ENCODE data around the gene SRGAP1. TPM values are rescaled to one million over a fixed set of nuclear protein-coding genes. Genes with fewer than 3 reads are reported as not detected.

Gene SRGAP1
- 2.0 TPM for total RNA-seq
- long read RNA-seq, full-length matches to known transcripts: 1 of 2 reads
- long read RNA-seq, partial matches to known transcripts: 0 of 2 reads
- long read RNA-seq, other reads (novel, unspliced or antisense): 1 of 2 reads

DNA sequence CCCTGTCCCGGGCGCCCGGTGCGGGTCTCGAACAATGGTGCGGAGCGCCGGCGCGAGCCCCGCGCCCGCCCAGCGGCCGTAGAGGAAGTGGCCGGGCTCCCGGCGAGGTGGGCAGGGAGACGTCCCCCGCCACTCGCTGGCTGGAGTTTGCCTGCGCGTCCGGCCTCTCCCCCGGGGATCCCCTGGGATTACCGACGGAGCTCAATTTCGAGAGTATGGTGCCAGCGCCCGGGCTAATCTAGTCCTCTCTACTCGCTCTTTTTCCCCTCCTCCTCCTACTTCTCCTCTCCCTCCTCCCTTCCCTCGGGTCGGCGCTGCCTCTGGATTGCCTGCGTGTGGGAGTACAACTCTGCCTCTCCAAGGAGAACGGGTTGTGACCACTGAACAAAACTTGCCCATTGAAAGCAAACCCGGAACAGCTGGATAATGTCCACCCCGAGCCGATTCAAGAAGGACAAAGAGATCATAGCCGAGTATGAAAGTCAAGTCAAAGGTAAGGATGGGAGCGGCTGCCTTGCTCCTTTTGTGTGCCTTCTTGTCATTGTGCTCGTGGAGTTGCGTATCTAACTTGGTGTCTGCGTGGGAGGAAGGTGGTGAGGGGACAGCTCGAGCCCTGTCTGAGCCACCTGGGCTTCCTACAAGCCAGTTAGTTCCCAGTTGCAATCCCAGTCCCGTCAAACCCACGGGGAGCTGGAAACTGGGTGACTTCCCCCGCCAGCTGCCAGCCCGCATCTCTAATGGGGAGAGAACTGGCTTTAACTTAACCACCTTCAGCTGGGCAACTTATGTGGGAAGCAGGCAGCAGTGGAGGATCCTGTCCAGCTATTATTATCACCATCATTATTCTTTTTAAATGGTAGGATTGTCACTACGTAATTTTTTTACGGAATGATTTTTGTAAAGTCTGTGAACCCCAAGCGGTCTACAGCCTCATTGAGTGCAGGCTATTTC, at the start of gene SRGAP1:
SRGAP1 (plus strand) TSS at position 310 of the 951 bp plus-strand sequence; CDS start at position 427, 117 bp downstream.
- ATAC-seq (ENCODE audit: poor library complexity) (peak; percentile 70), DNase-seq (peak; percentile 84)
- intact Hi-C loops (cut with DNase I): loop anchor here (5.0 to 10.0 kb wide), 2 partner anchors 250 to 338 kb away; no protein-coding TSS in a partner anchor

- DNase-seq: no peak
- ATAC-seq (ENCODE audit: poor library complexity): no peak
- intact Hi-C loops (cut with DNase I): no loop called here
These were observed 49.3 kb upstream of the SRGAP1 start for GRCh38 chr12:63795032-63795687.

- no peak for DNase-seq
- peak; percentile 75 for ATAC-seq (ENCODE audit: poor library complexity)
- intact Hi-C loops (cut with DNase I): no loop called here
These were observed 48.6 kb upstream of the SRGAP1 start for GRCh38 chr12:63795944-63796343.

DNA sequence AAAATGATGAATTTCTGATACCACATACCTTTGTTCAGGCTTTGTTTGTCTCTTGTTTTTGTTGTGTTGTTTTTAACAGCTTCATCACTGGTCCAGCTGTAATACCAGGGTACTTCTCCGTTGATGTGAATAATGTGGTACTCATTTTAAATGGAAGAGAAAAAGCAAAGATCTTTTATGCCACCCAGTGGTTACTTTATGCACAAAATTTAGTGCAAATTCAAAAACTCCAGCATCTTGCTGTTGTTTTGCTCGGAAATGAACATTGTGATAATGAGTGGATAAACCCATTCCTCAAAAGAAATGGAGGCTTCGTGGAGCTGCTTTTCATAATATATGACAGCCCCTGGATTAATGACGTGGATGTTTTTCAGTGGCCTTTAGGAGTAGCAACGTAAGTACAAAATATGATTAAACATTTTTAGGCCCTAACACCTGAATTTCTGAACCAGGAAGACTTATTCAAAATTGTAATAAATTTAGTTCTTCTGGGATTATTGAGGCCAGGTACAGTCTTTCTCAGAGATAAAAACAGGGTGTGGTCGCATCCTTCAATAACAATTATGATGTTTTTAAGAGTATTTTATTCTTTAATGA, 42.4 kb upstream of the SRGAP1 start:
- ATAC-seq (ENCODE audit: poor library complexity): peak; percentile 31

DNA sequence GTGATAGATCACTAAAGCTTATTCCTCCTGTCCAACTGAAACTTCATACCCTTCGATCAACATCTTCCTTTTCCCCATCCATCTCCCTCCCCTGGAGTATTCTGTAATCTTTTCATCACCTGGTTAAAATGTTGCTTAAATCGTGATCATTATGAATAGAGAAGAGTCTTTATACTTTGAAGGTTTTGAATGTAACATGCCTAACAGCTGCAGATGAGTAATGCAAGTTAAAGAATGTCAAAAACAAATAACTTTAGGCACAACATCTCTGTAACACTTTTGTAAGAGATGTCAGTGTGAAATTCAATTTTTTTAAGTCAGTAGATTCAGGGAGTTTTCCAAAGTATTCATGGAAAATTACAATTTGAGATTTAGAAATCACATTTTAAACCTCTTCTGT, 39.8 kb upstream of the SRGAP1 start:
- no peak for ATAC-seq (ENCODE audit: poor library complexity)
- intact Hi-C loops (cut with DNase I): loop anchor here (10.0 kb wide), 2 partner anchors 380 to 700 kb away; no protein-coding TSS in a partner anchor
- DNase-seq: no peak

More for the DNA sequence above, 42.4 kb upstream of the SRGAP1 start:
- intact Hi-C loops (cut with DNase I): loop anchor here (10.0 kb wide), 2 partner anchors 377 to 697 kb away; no protein-coding TSS in a partner anchor
- DNase-seq: no peak

DNA sequence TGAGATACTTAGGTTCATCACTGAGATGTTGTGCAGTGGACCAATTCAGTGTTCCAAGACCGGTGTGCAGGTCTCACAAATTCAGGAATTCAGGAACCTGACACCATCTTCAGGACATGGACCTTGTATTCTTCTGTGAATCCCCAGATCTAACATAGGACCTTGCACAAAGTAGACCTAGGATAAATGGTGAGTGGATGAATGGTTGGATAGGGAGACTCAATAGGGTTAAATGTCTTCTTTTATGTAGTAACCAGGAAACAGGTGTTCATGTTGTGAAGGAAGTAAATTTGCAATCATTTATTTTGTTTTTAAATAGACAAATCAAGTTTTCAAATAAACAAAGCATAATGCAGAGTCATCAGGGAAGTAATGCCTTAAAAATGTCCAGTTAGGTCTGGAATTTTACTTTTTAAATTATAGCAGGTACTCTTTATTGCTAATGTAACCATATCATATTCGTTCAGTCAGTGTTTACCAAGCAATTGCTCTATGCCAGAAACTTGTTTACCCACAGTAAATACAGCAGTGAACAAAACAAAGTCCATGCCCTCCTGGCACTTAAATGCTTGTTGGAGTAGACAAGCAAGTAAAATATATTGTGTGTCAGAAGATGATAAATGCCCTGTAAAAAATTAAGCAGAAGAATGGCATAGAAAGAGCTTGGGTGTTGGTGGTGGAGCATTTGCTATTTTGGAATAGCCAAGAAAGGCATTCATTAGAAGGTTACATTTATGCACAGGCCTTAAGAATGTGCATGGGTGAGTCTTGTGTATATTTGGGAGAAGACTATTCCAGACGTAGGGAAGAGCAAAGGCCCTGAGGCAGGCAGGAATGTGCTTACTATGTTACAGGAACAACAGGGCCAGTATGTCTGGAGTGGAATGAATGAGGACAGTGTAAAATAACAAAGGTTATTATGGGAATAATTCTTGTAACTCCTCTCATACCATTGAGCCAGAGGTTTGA, 38.5 kb upstream of the SRGAP1 start:
- ATAC-seq (ENCODE audit: poor library complexity) (no peak), DNase-seq (no peak)
- intact Hi-C loops (cut with DNase I): loop anchor here (10.0 kb wide), 2 partner anchors 381 to 701 kb away; no protein-coding TSS in a partner anchor

DNA sequence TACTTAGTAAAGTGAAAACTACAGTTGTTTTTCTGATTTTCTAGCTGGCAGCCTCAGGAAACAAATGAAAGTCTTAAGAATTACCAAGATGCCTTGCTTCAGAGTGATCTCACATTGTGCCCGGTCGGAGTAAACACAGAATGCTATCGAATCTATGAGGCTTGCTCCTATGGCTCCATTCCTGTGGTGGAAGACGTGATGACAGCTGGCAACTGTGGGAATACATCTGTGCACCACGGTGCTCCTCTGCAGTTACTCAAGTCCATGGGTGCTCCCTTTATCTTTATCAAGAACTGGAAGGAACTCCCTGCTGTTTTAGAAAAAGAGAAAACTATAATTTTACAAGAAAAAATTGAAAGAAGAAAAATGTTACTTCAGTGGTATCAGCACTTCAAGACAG, 35.9 kb upstream of the SRGAP1 start:
- intact Hi-C loops (cut with DNase I): loop anchor here (10.0 kb wide), 2 partner anchors 384 to 704 kb away; no protein-coding TSS in a partner anchor
- DNase-seq: no peak
- no peak for ATAC-seq (ENCODE audit: poor library complexity)

DNA sequence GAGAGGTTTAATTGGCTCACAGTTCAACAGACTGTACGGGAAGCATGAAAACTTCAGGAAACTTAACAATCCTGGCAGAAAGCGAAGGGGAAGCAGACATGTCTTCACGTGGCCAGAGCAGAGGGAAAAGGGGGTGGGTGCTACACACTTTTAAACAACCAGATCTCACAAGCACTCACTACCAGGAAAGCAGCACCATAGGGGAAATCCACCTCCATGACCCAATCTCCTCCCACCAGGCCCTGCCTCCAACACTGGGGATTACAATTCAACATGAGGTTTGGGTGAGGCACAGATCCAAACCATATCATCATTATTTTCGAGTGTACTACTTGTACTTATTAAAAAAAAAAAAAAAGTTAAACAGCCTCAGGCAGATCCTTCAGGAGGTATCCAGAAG, 34.9 kb upstream of the SRGAP1 start:
- ATAC-seq (ENCODE audit: poor library complexity) (no peak), DNase-seq (no peak)
- intact Hi-C loops (cut with DNase I): loop anchor here (10.0 kb wide), 2 partner anchors 385 to 705 kb away; no protein-coding TSS in a partner anchor

DNA sequence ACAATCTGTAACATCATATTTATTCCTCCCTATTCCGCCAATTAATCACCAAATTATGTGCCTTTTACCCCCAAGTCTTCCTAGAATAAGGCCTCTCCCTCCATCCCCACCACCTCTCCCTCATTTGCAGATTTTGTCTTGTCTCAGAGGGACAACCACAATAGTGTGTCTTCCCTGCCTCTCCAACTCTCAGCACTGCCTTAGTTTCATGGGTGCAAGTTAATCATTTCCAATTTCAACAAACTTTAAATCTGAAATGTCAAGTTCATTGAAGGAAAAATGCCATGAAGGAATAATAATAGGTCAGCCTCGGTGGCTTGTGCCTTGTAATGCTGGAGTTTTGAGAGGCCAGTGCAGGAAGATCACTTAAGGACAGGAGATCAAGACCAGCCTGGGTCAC, 33.2 kb upstream of the SRGAP1 start:
- ATAC-seq (ENCODE audit: poor library complexity) (no peak), DNase-seq (no peak)
- intact Hi-C loops (cut with DNase I): no loop called here

- no peak for ATAC-seq (ENCODE audit: poor library complexity)
- intact Hi-C loops (cut with DNase I): no loop called here
- no peak for DNase-seq
These were observed 32.7 kb upstream of the SRGAP1 start for GRCh38 chr12:63811755-63812154.

DNA sequence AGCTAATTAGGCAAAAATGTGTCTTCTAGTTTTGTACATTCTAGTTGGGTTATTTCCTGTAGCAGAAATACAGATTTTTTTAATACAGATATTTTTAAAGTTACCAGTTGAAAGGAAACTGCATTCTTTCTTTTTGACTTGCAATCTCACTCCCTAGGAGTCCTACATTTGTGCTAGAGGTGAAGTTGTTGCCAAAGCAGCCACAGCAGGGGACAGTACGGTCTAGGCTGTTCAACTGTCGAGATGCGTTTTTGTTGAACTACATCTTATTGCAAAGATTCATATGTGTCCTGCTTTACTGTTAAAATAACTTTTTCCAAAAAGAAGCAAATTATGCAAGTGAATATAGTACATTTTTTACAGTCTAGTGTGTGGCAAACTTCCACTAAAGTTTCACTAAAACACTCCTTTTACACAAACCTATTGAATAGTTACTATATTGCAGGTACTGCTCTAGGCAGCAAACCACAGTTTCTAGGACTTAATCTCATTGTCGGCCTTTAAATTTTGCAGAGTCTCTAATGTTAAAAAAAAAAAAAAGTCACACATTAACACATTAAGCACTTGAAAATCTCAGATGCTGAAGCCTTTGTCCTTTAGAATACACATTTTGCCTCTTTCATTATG, 30.2 kb upstream of the SRGAP1 start:
- DNase-seq: no peak
- intact Hi-C loops (cut with DNase I): no loop called here

GRCh38 chr12:63815482-63815852, 29.0 kb upstream of the SRGAP1 start:
- ATAC-seq (ENCODE audit: poor library complexity): no peak
- DNase-seq: no peak
- intact Hi-C loops (cut with DNase I): no loop called here

More for the DNA sequence above, 30.2 kb upstream of the SRGAP1 start:
- no peak for ATAC-seq (ENCODE audit: poor library complexity)

GRCh38 chr12:63816031-63816430, 28.5 kb upstream of the SRGAP1 start:
- intact Hi-C loops (cut with DNase I): no loop called here
- no peak for DNase-seq
- ATAC-seq (ENCODE audit: poor library complexity): no peak

GRCh38 chr12:63820427-63820826, 24.1 kb upstream of the SRGAP1 start:
- ATAC-seq (ENCODE audit: poor library complexity) (no peak), DNase-seq (no peak)
- intact Hi-C loops (cut with DNase I): no loop called here

GRCh38 chr12:63821781-63822251, 22.7 kb upstream of the SRGAP1 start:
- ATAC-seq (ENCODE audit: poor library complexity) (peak; percentile 74), DNase-seq (peak; percentile 44)
- intact Hi-C loops (cut with DNase I): no loop called here

DNA sequence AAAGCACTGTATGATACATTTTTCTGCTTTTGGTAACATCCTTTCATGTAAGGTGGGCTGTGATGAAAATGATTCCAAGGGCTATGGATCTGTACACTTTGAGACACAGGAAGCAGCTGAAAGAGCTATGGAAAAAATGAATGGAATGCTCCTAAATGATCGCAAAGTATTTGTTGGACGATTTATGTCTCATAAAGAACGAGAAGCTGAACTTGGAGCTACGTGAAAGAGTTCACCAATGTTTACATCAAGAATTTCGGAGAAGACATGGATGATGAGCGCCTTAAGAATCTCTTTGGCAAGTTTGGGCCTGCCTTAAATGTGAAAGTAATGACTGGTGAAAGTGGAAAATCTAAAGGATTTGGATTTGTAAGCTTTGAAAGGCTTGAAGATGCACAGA, 22.1 kb upstream of the SRGAP1 start:
- ATAC-seq (ENCODE audit: poor library complexity): no peak
- no peak for DNase-seq
- intact Hi-C loops (cut with DNase I): no loop called here

- intact Hi-C loops (cut with DNase I): no loop called here
- ATAC-seq (ENCODE audit: poor library complexity): no peak
- no peak for DNase-seq
These were observed 21.5 kb upstream of the SRGAP1 start for GRCh38 chr12:63823040-63823439.
